HG02623 (cell line): ENCODE measurements around the gene SLX4IP.

ENCODE experiments used
- ATAC-seq: cut with Tn5 transposase; IDR thresholded peaks from one replicate; pipeline ENCODE4 v1.9.1; 2021; ENCODE audit warnings: moderate library complexity; ENCODE audit not compliant: unreplicated experiment

SLX4IP gene

DNA sequence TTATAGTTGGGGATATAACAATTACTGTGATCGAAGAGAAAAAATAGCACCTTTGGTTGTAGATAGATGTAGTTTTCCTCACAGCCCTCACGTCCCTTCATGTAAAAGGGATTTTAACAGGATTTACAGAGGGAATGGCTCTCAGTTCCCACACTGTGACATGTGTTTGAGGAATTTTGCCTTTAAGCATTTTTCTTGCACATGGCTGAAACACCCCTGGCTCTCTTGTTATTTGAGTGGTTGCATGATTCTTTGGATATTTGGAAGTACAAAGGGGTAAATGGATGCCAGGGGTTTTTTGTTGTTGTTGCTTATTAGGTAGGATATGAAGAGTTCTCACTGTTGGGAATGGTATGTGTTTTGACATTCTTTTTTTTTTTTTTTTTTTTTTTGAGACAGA is 190.5 kb downstream of the SLX4IP start:
- ATAC-seq = no peak

DNA sequence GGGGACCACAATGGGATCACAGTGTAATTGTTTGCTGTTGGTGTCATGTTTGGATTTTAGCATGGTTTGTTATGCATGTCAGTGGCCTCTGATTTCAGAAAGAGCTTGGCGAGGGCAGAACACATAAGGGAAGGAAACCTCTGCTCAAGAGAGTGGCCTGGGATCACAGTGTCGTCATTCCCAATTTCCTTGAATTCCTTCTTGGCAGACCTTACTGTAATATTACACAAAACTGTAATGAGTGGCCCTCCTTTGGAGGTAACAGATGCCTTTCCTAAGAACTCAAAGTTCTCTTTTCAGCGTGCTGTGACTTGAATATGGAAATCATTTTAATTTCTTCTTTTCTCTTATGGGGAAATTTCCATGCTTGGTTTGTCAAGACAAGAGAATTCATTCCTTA is 191.8 kb downstream of the SLX4IP start:
- ATAC-seq = no peak

DNA sequence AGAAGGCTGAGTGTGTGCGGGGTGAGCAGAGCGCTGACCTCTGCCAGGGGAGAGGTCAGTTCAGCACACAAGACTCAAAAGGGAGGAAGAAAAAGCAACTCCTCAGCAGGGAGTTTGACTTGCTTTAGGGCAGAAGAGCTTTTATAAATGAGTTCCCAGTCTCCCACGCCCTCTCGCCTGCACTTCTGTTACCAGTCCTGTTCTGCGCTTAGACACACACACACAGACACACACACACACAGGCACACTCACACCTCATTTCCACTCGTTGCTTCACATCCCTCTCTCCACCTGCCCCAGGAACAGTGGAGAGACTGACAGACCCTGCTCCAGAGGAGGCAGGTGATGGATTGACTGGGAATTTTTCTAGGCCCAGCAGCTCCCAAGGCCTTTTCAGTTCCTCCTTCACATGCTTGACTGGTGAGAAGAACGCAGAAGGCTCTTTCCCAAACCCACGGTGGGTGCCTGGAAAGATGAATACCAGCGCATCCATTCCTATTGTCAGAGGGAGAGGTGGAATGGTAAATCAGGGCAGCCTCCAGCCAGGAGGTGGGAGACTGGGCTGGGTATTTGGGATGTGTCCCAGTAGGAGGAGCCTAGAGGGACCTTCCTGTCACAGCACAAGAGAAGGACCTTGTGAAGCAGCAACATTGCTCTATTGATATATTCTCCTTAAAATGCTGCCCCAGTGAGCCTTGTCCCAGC is 195.0 kb downstream of the SLX4IP start:
- ATAC-seq = no peak

DNA sequence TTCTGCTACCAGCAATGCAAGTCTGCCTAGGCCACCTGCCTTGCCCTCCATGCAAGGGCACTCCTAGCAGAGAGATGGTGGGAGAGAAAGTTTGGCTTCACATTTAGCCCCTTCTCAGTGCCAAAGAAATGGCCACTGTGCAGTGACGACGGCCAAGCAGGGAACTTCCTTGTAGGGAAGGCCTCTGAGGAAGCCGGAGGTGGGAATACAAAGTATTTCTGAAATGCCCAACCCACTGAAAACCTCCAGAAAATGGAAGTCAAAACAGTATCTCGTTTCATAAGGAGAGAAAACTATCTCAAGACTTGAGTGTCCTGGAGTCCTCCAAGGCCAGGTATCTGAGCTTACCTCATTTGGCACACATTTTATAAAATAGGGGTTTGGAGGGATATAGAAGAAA is 196.0 kb downstream of the SLX4IP start:
- no peak for ATAC-seq

DNA sequence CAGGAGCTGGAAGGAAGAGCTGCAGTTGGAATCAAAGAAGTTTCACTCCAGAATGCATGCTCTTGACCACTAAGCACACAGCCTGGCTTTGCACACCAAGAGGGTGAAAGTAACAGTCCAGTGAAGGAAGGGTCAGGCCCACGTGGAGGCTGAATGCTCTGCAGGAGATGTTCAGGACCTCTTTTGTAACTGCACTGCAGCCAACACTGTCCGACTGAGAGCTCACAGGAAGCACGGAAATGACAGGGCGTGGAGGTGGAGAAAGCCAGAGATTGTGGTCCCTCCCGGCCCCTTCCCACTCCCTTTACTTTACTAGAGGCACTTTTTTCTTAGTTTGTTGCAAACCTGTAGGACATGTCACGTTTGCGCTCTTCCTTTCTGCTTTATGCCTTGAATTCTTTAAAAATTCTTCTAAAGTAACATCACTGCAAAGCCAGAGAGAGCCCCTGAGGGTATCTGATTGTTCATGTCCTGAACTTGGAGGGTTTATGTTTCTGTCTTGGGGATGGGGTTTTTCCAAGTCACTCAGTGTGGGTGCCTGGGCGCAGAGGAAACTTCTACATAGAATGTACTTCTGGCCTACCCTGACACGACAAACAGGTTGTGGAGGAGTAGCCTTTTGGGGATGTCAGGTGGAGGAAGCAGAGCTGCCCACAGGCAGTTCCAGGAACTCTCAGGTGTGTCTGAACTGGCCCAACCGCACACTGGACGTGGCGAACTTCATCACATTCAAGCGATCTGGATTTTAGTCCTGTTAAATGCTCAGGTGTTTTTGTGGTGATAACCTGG is 197.8 kb downstream of the SLX4IP start:
- no peak for ATAC-seq

DNA sequence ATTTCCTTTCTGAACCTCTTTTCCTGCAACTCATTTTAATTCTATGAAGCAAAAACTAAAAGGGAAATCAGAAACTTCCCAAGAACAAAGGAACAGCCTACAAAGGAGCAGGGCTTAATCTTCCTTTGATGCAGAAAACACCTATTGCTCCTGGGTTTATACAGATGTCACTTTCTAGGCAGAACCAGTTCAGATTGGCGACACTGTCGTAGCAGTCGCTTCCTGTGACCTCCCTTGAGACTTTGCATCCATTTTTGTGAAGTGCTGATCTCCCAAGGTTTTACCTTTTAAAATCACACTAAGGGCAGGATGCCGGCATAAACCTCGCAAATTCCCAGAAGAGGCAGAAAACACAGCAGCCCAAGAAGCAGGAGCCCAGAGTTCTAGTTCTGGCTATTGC is 198.6 kb downstream of the SLX4IP start:
- ATAC-seq = no peak

DNA sequence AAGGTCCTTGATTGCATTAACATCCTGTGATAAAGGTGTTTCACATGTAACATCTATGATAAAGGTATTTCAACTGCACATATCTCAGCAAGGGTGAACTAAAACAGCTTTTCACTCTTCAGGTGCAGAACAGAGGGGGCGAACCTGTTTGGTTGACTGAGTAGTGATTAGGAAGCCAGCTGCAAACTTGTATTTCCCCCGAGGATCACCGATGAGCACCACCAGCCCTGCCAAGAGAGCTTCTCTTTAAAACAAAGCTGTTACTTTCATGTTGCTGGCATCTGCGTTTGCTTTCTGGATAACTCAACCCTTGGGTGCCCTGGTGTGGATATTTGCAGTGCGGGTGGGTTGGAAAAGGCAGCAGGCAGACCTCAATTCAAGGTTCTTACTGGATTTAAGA is 199.1 kb downstream of the SLX4IP start:
- ATAC-seq = no peak

DNA sequence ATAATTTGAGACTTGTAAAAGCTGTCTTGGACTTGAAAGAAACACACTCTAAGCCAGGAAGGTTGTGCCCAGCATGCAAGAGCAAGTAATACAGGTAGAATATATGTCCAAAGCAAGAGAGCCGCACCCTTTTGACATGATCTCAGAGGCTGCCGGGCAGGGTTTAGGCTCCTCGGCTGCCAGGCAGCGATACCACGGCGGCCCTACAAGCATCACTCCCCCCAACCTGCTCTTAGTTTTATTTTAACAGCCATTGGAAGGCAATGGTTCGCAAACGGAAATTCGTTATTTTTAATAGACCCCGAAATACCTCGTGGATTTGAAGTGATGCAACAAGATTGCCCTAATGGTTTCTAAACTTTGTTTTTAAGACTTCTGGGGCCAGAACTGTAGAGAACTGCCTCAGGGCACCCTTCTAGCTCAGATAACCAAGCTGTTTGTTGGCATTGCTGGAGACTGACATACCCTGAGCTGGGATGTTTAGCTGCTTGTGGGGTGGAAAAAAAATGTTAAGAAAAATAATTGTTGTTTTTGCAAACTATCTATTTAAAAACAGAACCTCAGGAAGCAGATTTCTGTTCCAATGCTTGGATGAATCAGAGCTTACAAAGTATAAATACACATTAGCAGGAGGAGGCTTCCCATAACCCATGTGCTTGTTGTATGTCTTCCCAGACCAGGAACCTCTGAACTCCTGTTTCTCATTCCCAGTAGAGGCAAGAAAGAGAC is 199.7 kb downstream of the SLX4IP start:
- ATAC-seq = no peak

DNA sequence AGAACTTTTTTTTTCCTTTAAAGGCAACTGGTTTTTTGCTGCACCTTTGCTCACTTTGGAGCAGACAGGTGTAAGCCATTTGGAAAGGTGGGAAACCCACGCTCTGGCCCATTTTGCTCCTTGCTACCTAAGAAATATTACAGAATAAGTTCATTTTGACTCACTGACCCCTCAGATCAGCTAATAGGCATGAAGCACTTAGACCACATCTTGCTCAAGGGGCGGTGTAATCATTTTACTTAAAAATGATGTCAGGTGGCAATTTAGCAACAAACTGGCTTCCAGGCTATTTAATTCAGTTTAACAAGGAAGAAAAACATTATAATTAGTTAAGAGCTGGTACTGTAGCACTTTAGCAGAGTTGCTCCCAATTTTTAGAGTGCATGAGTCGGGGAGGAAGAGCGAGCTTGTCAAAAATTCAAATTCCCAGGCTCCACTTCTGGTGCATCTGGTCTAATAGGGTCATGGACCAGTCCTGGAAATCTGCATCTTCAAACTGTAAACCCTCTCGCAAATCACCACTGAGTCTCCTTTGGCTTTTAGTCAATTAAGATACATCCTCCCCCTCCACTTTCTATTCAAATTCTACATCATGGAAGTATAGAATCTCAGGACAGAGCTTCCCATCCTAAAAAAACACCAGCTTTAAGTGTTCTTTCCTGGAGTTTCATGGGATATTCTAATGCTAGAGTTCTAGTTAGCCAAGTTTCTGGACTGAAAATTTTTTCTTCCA is 200.5 kb downstream of the SLX4IP start:
- ATAC-seq = no peak

DNA sequence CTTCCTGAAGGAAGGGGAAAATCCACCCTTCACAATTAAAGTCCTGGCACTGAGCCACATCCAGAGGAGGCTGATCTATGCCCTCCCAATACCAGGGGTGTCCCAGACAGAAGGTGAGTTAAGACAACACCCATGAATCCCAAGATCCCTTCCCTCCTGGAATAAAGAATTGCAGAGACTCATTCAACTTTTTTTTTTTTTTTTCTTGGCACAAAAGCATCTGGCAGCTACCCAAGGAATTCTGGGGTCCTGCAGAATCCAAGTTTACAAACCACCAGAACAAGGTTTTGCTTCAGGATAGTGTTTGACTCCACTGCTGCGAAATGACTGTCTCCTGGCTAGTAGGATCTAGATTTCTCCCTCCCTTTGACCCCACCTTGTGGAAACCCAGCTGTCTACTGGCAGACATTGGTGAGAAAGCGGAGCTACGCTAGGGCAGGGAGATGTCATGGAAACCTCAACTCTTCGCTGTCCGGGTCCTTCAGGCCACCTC is 201.3 kb downstream of the SLX4IP start:
- no peak for ATAC-seq

DNA sequence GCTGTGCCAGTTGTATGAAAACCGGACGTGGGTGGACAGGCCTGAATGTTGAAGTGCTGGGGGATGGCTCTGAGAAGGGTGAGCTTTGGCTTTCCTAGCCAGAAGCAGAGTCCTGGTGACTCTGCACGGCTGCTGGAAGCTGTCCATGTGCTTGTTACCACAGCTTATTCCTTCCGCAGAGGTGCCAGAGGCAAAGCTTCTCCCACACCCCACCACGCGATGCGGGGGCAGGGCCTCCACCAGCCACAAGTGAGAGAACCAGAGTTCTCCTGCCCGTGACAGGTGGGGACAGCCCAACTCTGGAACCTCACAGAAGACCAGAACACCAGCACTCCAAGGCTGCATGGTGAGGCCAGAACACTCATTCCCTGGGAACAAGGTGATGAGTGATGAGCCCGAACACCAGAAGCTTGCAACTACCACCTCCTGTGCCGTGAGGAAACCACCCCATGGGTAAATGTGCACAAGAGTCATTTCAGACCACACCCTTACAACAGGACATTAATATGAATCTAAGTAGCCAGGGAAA is 202.0 kb downstream of the SLX4IP start:
- no peak for ATAC-seq

DNA sequence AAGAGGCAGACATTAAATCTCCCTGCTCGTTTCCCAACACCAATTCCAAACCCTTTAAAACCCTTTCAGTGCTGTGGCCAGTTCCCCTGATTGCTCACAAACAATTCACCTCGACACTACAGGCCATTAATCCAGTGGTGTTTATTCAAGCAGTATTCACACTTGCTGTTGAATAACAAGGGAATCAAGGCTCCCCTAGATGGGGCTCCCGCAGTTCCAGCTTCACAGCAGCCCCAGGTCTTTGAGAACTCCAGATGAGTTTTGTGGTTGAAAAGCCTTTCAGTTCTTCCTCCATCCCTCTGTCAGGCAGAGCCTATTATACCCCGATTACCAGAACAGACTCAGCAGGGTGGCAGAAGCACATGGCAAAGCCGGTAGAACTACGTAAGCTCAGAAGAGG is 202.5 kb downstream of the SLX4IP start:
- no peak for ATAC-seq

DNA sequence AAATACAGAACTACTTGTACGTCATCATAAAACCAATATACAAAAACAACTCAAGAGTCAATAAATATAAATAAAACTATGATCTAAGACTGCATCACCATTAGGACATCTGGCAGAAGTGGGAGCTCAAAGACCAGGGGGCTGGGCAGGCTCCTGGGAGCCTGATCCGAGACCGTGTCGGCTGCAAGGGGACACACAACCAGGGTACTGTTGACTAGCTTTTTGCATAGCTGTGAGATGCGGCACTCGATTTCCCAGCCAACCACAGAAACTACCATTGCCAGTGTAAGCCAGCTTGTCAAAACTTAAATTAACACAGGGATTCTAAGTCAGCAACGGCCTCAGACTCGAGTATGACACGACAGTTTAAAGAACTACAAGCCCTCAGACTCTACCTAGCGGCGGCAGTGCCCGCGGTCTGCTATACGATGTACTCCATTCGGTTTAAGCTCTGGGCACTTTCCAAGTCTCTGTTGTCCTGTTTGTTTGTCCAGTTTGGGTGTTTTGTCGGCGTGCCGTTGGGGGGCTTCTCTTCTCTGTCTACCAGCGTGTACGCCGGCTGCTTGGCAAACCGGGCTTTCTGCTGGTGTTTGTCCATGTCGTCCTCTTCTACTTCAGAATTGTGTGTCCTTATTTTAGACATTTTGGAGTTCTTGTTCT is 204.1 kb downstream of the SLX4IP start:
- no peak for ATAC-seq

DNA sequence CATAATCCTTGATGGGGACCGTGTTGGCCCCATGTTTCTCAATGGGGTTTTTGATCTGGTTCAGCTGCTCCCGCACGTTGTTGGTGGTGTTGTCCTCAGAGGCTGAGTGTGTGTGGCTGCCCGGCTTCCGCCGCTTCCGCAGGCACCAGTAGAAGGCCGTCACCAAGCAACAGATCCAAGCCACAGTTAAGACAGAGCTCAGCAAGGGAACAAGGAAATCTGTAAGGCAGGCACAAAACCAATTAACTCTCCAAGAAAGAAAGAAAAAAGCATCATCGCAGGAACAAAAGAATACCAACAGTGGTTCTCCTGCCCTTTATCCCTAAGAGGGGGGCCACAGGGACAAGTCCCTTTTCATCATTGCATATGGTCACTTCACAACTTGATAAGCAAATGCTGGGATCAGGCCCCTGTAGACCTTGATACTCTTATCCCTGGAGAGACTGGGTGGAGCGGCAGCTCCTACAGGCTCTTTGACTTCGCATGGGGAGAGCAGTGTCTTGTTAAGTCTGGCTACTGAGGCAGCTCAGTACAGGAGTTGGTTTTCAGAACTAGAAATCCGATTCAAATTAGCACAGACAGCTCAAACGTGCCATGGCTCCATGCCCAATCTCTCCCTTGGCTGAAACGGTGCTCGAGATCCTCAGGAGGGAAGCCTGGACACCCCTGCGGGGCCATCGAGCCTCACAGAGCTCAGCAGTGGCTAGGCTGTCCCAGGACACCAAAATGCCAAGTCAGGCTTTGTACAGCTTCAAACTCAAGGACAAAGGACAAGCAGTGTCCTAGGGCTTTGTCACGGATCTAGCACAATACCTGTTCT is 204.8 kb downstream of the SLX4IP start:
- no peak for ATAC-seq

DNA sequence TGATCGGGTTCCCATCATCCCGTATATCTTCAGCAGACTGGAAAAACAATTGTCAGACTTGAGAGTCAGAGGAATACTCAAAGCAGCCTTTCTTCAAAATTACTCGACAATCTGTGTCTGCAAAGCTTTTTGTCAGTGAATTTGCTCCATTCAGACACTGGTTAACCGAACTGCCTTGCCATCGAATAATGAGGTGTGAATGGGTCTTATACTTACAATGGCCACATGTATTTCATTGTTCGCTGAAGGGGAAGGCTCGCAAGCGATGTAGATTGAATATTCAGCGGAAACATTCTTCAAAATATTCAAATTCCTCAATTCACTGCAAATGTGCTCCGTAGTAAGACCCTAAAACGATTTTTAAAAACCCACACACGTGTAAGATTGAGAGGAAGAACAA is 205.8 kb downstream of the SLX4IP start:
- no peak for ATAC-seq

DNA sequence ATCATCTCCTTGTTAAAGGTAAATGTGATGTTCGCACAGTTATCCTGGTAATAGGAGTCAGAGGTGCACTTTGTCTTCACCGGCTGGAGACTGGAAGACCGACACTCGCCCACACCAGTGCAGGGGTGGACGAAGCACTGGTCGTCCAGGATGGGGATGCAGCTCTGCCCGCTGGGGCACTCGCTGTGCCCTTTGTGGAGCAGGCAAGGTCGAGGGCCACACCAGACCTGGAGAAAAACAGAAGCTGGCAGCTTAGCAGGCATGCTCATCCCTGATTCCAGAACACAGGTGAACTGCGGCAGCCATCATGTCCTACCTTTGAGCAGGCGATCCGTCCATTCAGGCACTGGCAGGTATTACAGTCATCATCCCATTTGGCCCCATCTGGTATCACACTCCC is 206.4 kb downstream of the SLX4IP start:
- ATAC-seq = no peak

DNA sequence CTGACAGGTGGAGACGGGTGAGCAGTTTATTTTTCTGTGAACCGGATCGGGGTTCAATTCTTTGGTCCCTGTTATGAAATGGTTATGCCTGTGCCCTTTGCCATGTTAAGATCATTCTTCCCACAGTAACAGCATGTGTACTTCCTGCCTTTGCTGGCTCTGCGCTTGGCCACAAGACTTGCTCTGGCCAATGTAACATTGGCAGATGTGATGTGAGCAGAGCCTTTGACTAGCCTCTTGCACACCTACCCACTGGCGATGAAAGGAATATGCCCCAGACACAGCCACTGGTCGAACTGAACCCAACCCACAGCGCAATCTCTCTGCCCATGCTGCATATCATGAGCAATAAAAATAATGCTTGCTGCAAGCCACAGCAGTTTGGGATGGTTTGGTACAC is 206.8 kb downstream of the SLX4IP start:
- no peak for ATAC-seq

DNA sequence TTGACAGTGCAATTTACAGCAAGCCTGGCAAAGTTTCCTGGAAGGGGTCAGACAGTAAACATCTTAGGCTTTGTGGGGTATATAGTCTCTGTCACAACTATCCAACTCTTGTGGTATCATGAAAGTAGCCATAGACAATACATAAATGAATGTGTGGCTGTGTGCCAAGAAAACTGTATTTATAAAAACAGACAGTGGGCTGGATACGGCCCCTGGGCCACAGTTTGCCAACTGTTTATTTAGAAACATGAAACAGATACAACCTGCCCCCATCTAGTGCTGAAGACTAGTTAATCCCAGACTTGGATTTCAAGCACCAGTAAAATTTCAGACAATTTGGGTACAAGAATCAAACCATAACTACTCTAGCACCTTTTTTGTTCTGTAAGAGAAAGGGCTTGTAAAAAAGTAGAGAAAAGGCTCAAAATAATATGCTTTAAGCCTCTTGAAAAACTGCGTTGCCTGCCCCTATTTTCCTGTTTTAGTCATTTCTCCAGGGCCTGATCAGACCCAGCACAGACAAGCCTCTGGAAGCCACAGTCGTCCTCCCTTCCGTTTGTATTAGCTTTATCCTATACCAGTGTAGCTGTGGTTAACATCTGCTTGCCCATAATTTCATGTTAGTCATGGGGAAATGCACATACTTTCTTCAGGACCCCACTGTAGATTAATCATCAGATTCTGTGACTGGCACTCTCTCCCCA is 207.9 kb downstream of the SLX4IP start:
- no peak for ATAC-seq

DNA sequence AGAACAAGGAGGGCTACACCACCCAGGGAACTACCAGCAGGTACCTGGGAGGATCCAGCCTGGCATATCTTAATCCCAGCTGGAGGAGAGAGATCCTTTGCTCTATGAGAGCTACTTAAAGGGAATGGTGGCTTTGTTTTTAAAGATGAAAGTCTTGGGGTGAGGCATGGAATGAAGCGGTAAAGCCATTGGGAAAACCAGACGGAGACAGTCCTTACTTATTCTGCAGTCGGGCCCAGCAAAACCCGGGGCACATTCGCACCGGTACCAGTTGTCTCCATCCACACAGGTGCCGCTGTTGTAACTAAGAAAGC is 208.4 kb downstream of the SLX4IP start:
- no peak for ATAC-seq
